Measurements from ENCODE around the gene PRSS57. TPM values are rescaled to one million over a fixed set of nuclear protein-coding genes. Genes with fewer than 3 reads are reported as not detected.

The PRSS57 gene
- total RNA-seq, 2 donors from 2014 or later: not detected

Other genes starting within 250 kb of the PRSS57 start
- gene SHC2, start 234.4 kb downstream of the PRSS57 start, total RNA-seq: under 1 TPM in 1 of 2 donors, not detected in 1; 0.26 TPM
- gene MADCAM1, start 199.0 kb downstream of the PRSS57 start, total RNA-seq: under 1 TPM in 1 of 2 donors, not detected in 1; 0.29 TPM
- gene TPGS1, start 188.0 kb downstream of the PRSS57 start, total RNA-seq: 10 to 100 TPM in 1 of 2 donors, 1 to 10 TPM in 1; 6.3 to 14.1 TPM
- 10 to 100 TPM; 31.4 to 44.5 TPM for gene CDC34, start 163.7 kb downstream of the PRSS57 start, total RNA-seq
- gene GZMM, start 151.4 kb downstream of the PRSS57 start, total RNA-seq: 10 to 100 TPM; 30.5 to 31.3 TPM
- 100 to 1,000 TPM; 170 to 244 TPM for gene BSG, start 122.9 kb downstream of the PRSS57 start, total RNA-seq
- under 1 TPM; 0.58 to 0.98 TPM for gene HCN2, start 105.6 kb downstream of the PRSS57 start, total RNA-seq
- gene POLRMT, start 61.9 kb downstream of the PRSS57 start, total RNA-seq: 10 to 100 TPM; 46.1 to 59.8 TPM
- gene FGF22, start 55.6 kb downstream of the PRSS57 start, total RNA-seq: 1 to 10 TPM in 1 of 2 donors, not detected in 1; 1.7 TPM
- gene RNF126, start 32.2 kb downstream of the PRSS57 start, total RNA-seq: 100 to 1,000 TPM in 1 of 2 donors, 10 to 100 TPM in 1; 74.0 to 103 TPM
- 1 to 10 TPM; 7.0 to 9.1 TPM for gene FSTL3, start 19.1 kb downstream of the PRSS57 start, total RNA-seq
- gene PALM, start 13.5 kb upstream of the PRSS57 start, total RNA-seq: under 1 TPM in 1 of 2 donors, not detected in 1; 0.26 TPM
- under 1 TPM; 0.45 to 0.50 TPM for gene MISP, start 55.7 kb upstream of the PRSS57 start, total RNA-seq
- 100 to 1,000 TPM; 405 to 726 TPM for gene PTBP1, start 102.0 kb upstream of the PRSS57 start, total RNA-seq
- not detected for gene PLPPR3, start 126.5 kb upstream of the PRSS57 start, total RNA-seq
- under 1 TPM in 1 of 2 donors, not detected in 1; 0.19 TPM for gene AZU1, start 132.4 kb upstream of the PRSS57 start, total RNA-seq
- gene PRTN3, start 145.5 kb upstream of the PRSS57 start, total RNA-seq: not detected
- not detected for gene ELANE, start 156.9 kb upstream of the PRSS57 start, total RNA-seq
- gene CFD, start 164.2 kb upstream of the PRSS57 start, total RNA-seq: under 1 TPM; 0.40 to 0.89 TPM
- gene MED16, start 197.7 kb upstream of the PRSS57 start, total RNA-seq: 10 to 100 TPM; 60.4 to 64.1 TPM
- not detected for gene RNU6-9, start 198.0 kb upstream of the PRSS57 start, total RNA-seq
- 10 to 100 TPM; 78.5 to 79.3 TPM for gene R3HDM4, start 217.8 kb upstream of the PRSS57 start, total RNA-seq
- gene KISS1R, start 221.9 kb upstream of the PRSS57 start, total RNA-seq: 10 to 100 TPM; 17.5 to 53.1 TPM
- 10 to 100 TPM; 50.3 to 79.3 TPM for gene ARID3A, start 230.6 kb upstream of the PRSS57 start, total RNA-seq

Data from activated T-helper 17 cell treated with anti-CD3 and anti-CD28 coated beads, Interleukin-2, amount 50 U/mL, for 72 hours (primary cell).